K562 (cell line): Measurements from ENCODE around the gene TRNAU1AP. TPM values are rescaled to one million over a fixed set of nuclear protein-coding genes. Genes with fewer than 3 reads are reported as not detected.

Experiments used
- BRCA1 ChIP-seq, 2 experiments: fragments of 450-650 bp in 1 of 2; sonication (generic) in 1 of 2; formaldehyde crosslinking in 1 of 2; IDR thresholded peaks; 2 replicates each; pipeline versions ENCODE4 v1.5.0 to v1.6.1; 2017 to 2020; ENCODE audit warnings: mild to moderate bottlenecking in 1 of 2, missing genetic modification reagents in 1 of 2
- CHD7 ChIP-seq: fragments of 200-600 bp; sonication (generic); IDR thresholded peaks from one replicate; pipeline ENCODE4 v1.6.1; 2012; ENCODE audit warnings: mild to moderate bottlenecking, low read depth, low read length, inconsistent platforms
- HDAC1 ChIP-seq, 2 experiments: fragments of 450-650 bp; IDR thresholded peaks; 2 replicates each; pipeline ENCODE4 v1.6.1; 2016 to 2017; ENCODE audit warnings: inconsistent platforms in 1 of 2, mild to moderate bottlenecking in 1 of 2, moderate library complexity in 1 of 2
- JUNB ChIP-seq: fragments of 450-650 bp; formaldehyde crosslinking; conservative IDR thresholded peaks from 2 replicates; pipeline ENCODE4 v1.4.0; 2020; ENCODE audit warnings: mild to moderate bottlenecking
- NFATC3 ChIP-seq: fragments of 450-650 bp; IDR thresholded peaks from 2 replicates; pipeline ENCODE4 v1.6.1; 2017; ENCODE audit warnings: mild to moderate bottlenecking
- RHOXF2B ChIP-seq: fragments of 250-450 bp; sonication (Bioruptor Pico); conservative IDR thresholded peaks from 2 replicates; pipeline ENCODE4 v1.5.1; 2021
- SP1 ChIP-seq: sonication (generic); formaldehyde crosslinking; IDR thresholded peaks from 2 replicates; pipeline ENCODE4 v1.8.1; 2022; ENCODE audit warnings: mild to moderate bottlenecking, missing genetic modification reagents
- ZBTB49 ChIP-seq: sonication (generic); formaldehyde crosslinking; IDR thresholded peaks from 2 replicates; pipeline ENCODE4 v1.8.0; 2022; ENCODE audit warnings: missing genetic modification reagents, mild to moderate bottlenecking, borderline replicate concordance
- ZMIZ1 ChIP-seq, 2 experiments: fragments of 150-350 bp in 1 of 2; IDR thresholded peaks; 2 replicates each; pipeline ENCODE4 v1.6.1; 2012 to 2016; ENCODE audit warnings: low read depth in 2 of 2, low read length in 2 of 2, mild to moderate bottlenecking in 1 of 2, moderate library complexity in 1 of 2
- polyA plus RNA-seq, 8 experiments: library from polyadenylated mRNA; depleted of rRNA in 4 of 8; stranded (reverse) in 5 of 8; unstranded in 3 of 8; fragments of >200 nt; fragmentation: Nextera tagmentation in 2 of 8; fragmentation: Illumina TruSeq in 1 of 8; extraction: Ambion mirVana in 2 of 8; extraction: Trizol in 1 of 8; gene quantifications; 2 replicates each; pipeline versions ENCODE4 v1.2.1 to v1.2.3, GENCODE V29; 2011 to 2014; ENCODE audit warnings: inconsistent platforms in 1 of 8, missing spikeins in 1 of 8
- total RNA-seq, 7 experiments: library from RNA; depleted of rRNA in 6 of 7; stranded (reverse); fragments of >200 nt in 6 of 7; fragmentation: Illumina TruSeq in 2 of 7; extraction: Trizol in 2 of 7; gene quantifications; 2 replicates each; pipeline versions ENCODE4 v1.2.1 to v1.2.3, GENCODE V29; 2011 to 2021; ENCODE audit warnings: low replicate concordance in 1 of 7

The TRNAU1AP gene
- total and polyA plus RNA-seq, 9 of the 15 experiments (the other 6 are each of a cell fraction or from before 2014, with no cell fraction given), result 34.9 to 110 (median 46.3) TPM

GRCh38 chr1:28507247-28507645 is 45.6 kb upstream of the TRNAU1AP start (continued):
- TF ChIP-seq ZBTB49 (CRISPR knock-in tag) (no peak), ZMIZ1 (IDR thresholded peaks at IDR 0.05; ENCODE audit: low read depth in 2 of 2, low read length in 2 of 2) (0 out of 4 replicates have a peak, but pooled peaks of 1 of the 2 experiments have one; percentile 15), RHOXF2B (no peak), CHD7 (peak; percentile 3), BRCA1 (IDR thresholded peaks at IDR 0.05) (no peak), BRCA1 (CRISPR knock-in tag; IDR thresholded peaks at IDR 0.05) (no peak), JUNB (no peak), NFATC3 (no peak), SP1 (CRISPR knock-in tag) (peak; percentile 41; the same call in 1 of the 2 replicates), HDAC1 (IDR thresholded peaks at IDR 0.05) (no peak)
